ENCODE results near the gene EPS15.
A peak's percentile ranks its signal among the peaks of the same experiment; 100 is the strongest.

Gene EPS15

GRCh38 chr1:51549016-51549619, 30.1 kb upstream of the EPS15 start:
- no peak for TF ChIP-seq CTCF (IDR thresholded peaks at IDR 0.05; ENCODE audit: control insufficient read depth, extremely low read depth, insufficient read depth)
- DNase-seq (ENCODE audit: low read depth) = no peak
- no peak overlapping the region for H3K4me3 ChIP-seq (ENCODE audit: low read depth, low read length)

GRCh38 chr1:51543858-51544257, 24.8 kb upstream of the EPS15 start:
- no peak for TF ChIP-seq CTCF (IDR thresholded peaks at IDR 0.05; ENCODE audit: control insufficient read depth, extremely low read depth, insufficient read depth)
- no peak for DNase-seq (ENCODE audit: low read depth)
- H3K4me3 ChIP-seq (ENCODE audit: low read depth, low read length) = no peak overlapping the region

- no peak for TF ChIP-seq CTCF (IDR thresholded peaks at IDR 0.05; ENCODE audit: control insufficient read depth, extremely low read depth, insufficient read depth)
- no peak for DNase-seq (ENCODE audit: low read depth)
- H3K4me3 ChIP-seq (ENCODE audit: low read depth, low read length) = no peak overlapping the region
Measured at GRCh38 chr1:51542158-51542953, 23.3 kb upstream of the EPS15 start.

- no peak for TF ChIP-seq CTCF (IDR thresholded peaks at IDR 0.05; ENCODE audit: control insufficient read depth, extremely low read depth, insufficient read depth)
- no peak overlapping the region for H3K4me3 ChIP-seq (ENCODE audit: low read depth, low read length)
- no peak for DNase-seq (ENCODE audit: low read depth)
Measured at GRCh38 chr1:51541313-51542050, 22.4 kb upstream of the EPS15 start.

- no peak for TF ChIP-seq CTCF (IDR thresholded peaks at IDR 0.05; ENCODE audit: control insufficient read depth, extremely low read depth, insufficient read depth)
- H3K4me3 ChIP-seq (ENCODE audit: low read depth, low read length) = no peak overlapping the region
- DNase-seq (ENCODE audit: low read depth) = no peak
Measured at GRCh38 chr1:51537568-51537967, 18.5 kb upstream of the EPS15 start.

- peak; percentile 32 for DNase-seq (ENCODE audit: low read depth)
Measured at GRCh38 chr1:51535006-51535592, 16.0 kb upstream of the EPS15 start.

More at GRCh38 chr1:51535006-51535592, 16.0 kb upstream of the EPS15 start:
- H3K4me3 ChIP-seq (ENCODE audit: low read depth, low read length) = no peak overlapping the region
- peak; percentile 88 for TF ChIP-seq CTCF (IDR thresholded peaks at IDR 0.05; ENCODE audit: control insufficient read depth, extremely low read depth, insufficient read depth)
